Panc1 (cell line): ENCODE results near the gene UST. TPM values are rescaled to one million over a fixed set of nuclear protein-coding genes. Genes with fewer than 3 reads are reported as not detected.

Source experiments
- ATAC-seq: fragments of 200-7000 bp; cut with Tn5 transposase; 2 replicates; pipeline ENCODE4 v1.9.1; 2020; ENCODE audit warnings: mild to moderate bottlenecking, moderate library complexity
- BruUV-seq: library from RNA; stranded (reverse); fragments of 400-500 nt; replicated peaks from 2 replicates; lab custom pipeline; 2021; lab: Mats Ljungman, UMichigan
- CTCF ChIA-PET: fragments of 300-600 bp; sonication (Branson Sonifier 250); formaldehyde crosslinking; loops from one replicate; lab custom pipeline; 2022; ENCODE audit warnings: antibody characterized with exemption; lab: Charles Lee
- POLR2A ChIA-PET: fragments of 300-600 bp; sonication (Branson Sonifier 250); formaldehyde crosslinking; loops from one replicate; lab custom pipeline; 2022; ENCODE audit warnings: antibody characterized with exemption; lab: Charles Lee
- DNase-seq: peaks from one replicate; pipeline ENCODE4 v3.0.0-alpha.2; 2010; ENCODE audit warnings: low read depth, low spot score
- H3K27ac ChIP-seq: 2 replicates; pipeline ENCODE4 v1.5.1; 2011; ENCODE audit warnings: mild to moderate bottlenecking, low read length, inconsistent platforms
- H3K27me3 ChIP-seq: fragments of 200-500 bp; sonication (Bioruptor generic); 2 replicates; pipeline ENCODE4 v1.6.0; 2014; ENCODE audit warnings: low read length, inconsistent platforms; ENCODE audit not compliant: control insufficient read depth, insufficient read depth
- H3K36me3 ChIP-seq: fragments of 200-500 bp; sonication (Bioruptor generic); 2 replicates; pipeline ENCODE4 v1.5.1; 2014; ENCODE audit warnings: inconsistent platforms, mild to moderate bottlenecking, low read length, moderate library complexity; ENCODE audit not compliant: control insufficient read depth, insufficient read depth
- H3K4me1 ChIP-seq: 2 replicates; pipeline ENCODE4 v1.5.1; 2011; ENCODE audit warnings: inconsistent platforms, mild to moderate bottlenecking, low read length, moderate library complexity; ENCODE audit not compliant: control insufficient read depth, insufficient read depth
- H3K4me3 ChIP-seq, 2 experiments: 2 replicates each; pipeline ENCODE4 v1.5.1; 2011 to 2012; ENCODE audit warnings: low read depth in 2 of 2, low read length in 2 of 2, mild to moderate bottlenecking in 2 of 2, inconsistent platforms in 1 of 2, moderate library complexity in 1 of 2
- H3K9me3 ChIP-seq: fragments of 200-500 bp; sonication (Bioruptor generic); 2 replicates; pipeline ENCODE4 v1.5.1; 2014; ENCODE audit warnings: low read depth, mild to moderate bottlenecking, inconsistent platforms, low read length, moderate library complexity; ENCODE audit not compliant: control insufficient read depth, insufficient read depth
- POLR2AphosphoS5 ChIP-seq: IDR thresholded peaks from 2 replicates; pipeline ENCODE4 v1.6.1; 2012; ENCODE audit warnings: mild to moderate bottlenecking, low read depth, low read length, moderate library complexity
- SIN3A ChIP-seq: IDR thresholded peaks from 2 replicates; pipeline ENCODE4 v1.6.1; 2012; ENCODE audit warnings: low read depth, mild to moderate bottlenecking, low read length, moderate library complexity, borderline replicate concordance; ENCODE audit not compliant: insufficient read depth
- TCF7L2 ChIP-seq: IDR thresholded peaks from 2 replicates; pipeline ENCODE4 v1.6.1; 2011; ENCODE audit warnings: mild to moderate bottlenecking, low read depth, low read length, inconsistent platforms
- in situ Hi-C: cut with HindIII; loops from 2 replicates; pipeline ENCODE4 v1.10.0; 2016; ENCODE audit warnings: low sequenced_read_pairs, low pct_unique_long_range_greater_than_20kb
- intact Hi-C: fragments of 100-400 bp; cut with micrococcal nuclease; formaldehyde crosslinking; loops from one replicate; pipeline ENCODE4 v1.10.0; 2022; ENCODE audit not compliant: unreplicated experiment
- total RNA-seq: library from RNA; stranded (reverse); gene quantifications from one replicate; pipeline ENCODE4 v1.2.1, GENCODE V29; 2021; ENCODE audit not compliant: unreplicated experiment
- TF ChIP-seq, protein P1 (sequence below): fragments of 450-650 bp; IDR thresholded peaks from 2 replicates; pipeline ENCODE4 v1.5.1; 2017; ENCODE audit warnings: mild to moderate bottlenecking
- TF ChIP-seq, protein P2 (sequence below), 2 experiments: IDR thresholded peaks; 2 replicates each; pipeline ENCODE4 v1.6.1; 2011 to 2012; ENCODE audit warnings: low read depth in 2 of 2, control low read depth in 1 of 2, low read length in 1 of 2, mild to moderate bottlenecking in 1 of 2, moderate library complexity in 1 of 2; ENCODE audit not compliant: insufficient read depth in 1 of 2

UST gene
- total RNA-seq, 1 experiment from 2014 or later, result 0.15 TPM

DNA sequence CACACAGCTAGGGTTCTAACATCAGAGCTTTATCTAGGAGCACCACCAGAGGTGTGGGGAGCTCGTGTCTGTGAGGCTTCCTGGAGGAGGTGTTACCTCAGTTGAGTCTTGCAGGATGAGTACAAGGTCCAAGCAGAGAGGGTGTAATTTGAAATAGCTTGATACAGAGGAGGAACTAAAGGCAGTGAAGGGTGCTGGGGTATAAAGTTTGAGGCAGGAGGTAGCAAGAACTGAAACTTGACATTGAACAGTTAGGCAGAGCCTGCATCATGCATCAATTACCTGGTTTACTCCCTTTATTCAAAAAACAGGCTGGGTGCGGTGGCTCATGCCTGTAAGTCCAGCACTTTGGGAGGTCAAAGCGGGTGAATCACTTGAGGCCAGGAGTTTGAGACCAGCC lies 241.2 kb downstream of the UST start:
- Histone ChIP-seq H3K9me3 (no peaks in the 10 kb centered on the region), H3K4me1 (no peaks in the 10 kb centered on the region), H3K4me3 (no peak overlapping the region), H3K27ac (no peak overlapping the region), H3K36me3 (no peaks in the 10 kb centered on the region), H3K27me3 (peaks cover 2% of the 10 kb centered on the region; the same call in 1 of the 2 replicates)
- in situ Hi-C loops, result no loop called here
- BruUV-seq, result no TSS peak
- no peak for ATAC-seq
- DNase-seq, result no peak
- POLR2A ChIA-PET, result no interaction called here
- intact Hi-C loops, result no loop called here
- CTCF ChIA-PET, result no interaction called here
- TF ChIP-seq, protein P1, sequence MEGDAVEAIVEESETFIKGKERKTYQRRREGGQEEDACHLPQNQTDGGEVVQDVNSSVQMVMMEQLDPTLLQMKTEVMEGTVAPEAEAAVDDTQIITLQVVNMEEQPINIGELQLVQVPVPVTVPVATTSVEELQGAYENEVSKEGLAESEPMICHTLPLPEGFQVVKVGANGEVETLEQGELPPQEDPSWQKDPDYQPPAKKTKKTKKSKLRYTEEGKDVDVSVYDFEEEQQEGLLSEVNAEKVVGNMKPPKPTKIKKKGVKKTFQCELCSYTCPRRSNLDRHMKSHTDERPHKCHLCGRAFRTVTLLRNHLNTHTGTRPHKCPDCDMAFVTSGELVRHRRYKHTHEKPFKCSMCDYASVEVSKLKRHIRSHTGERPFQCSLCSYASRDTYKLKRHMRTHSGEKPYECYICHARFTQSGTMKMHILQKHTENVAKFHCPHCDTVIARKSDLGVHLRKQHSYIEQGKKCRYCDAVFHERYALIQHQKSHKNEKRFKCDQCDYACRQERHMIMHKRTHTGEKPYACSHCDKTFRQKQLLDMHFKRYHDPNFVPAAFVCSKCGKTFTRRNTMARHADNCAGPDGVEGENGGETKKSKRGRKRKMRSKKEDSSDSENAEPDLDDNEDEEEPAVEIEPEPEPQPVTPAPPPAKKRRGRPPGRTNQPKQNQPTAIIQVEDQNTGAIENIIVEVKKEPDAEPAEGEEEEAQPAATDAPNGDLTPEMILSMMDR, result no peak
- TF ChIP-seq, protein P2, sequence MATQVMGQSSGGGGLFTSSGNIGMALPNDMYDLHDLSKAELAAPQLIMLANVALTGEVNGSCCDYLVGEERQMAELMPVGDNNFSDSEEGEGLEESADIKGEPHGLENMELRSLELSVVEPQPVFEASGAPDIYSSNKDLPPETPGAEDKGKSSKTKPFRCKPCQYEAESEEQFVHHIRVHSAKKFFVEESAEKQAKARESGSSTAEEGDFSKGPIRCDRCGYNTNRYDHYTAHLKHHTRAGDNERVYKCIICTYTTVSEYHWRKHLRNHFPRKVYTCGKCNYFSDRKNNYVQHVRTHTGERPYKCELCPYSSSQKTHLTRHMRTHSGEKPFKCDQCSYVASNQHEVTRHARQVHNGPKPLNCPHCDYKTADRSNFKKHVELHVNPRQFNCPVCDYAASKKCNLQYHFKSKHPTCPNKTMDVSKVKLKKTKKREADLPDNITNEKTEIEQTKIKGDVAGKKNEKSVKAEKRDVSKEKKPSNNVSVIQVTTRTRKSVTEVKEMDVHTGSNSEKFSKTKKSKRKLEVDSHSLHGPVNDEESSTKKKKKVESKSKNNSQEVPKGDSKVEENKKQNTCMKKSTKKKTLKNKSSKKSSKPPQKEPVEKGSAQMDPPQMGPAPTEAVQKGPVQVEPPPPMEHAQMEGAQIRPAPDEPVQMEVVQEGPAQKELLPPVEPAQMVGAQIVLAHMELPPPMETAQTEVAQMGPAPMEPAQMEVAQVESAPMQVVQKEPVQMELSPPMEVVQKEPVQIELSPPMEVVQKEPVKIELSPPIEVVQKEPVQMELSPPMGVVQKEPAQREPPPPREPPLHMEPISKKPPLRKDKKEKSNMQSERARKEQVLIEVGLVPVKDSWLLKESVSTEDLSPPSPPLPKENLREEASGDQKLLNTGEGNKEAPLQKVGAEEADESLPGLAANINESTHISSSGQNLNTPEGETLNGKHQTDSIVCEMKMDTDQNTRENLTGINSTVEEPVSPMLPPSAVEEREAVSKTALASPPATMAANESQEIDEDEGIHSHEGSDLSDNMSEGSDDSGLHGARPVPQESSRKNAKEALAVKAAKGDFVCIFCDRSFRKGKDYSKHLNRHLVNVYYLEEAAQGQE (IDR thresholded peaks at IDR 0.05; ENCODE audit: insufficient read depth in 1 of 2, low read depth in 2 of 2, low read length in 1 of 2), result no peak
- TF ChIP-seq SIN3A, result no peak
- no peak for TF ChIP-seq POLR2AphosphoS5
- TF ChIP-seq TCF7L2, result no peak

DNA sequence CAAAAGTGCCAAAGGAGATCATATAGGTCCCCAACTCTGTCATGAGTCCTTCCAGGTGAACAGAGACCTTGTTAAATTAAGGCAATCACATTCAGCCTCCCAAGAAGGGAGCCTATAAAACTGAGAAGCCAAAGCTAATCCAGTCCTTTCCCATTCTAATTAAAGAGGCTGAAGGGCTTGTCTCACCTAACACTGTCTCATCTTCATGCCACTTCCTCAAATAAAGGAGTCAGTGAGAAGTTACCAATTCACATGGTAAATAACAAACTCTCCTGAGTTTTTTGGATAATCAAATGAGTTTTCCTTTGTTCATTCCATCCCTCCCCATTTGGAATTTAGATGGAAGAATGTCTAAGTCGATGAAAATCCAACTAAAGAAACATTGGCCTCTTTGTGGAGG lies 242.8 kb downstream of the UST start:
- Histone ChIP-seq H3K36me3 (no peaks in the 10 kb centered on the region), H3K4me3 (no peak overlapping the region), H3K9me3 (no peaks in the 10 kb centered on the region), H3K4me1 (no peaks in the 10 kb centered on the region), H3K27me3 (peaks cover 4% of the 10 kb centered on the region; the same call in 1 of the 2 replicates), H3K27ac (no peak overlapping the region)
- no peak for DNase-seq
- no peak for TF ChIP-seq SIN3A
- CTCF ChIA-PET, result no interaction called here
- POLR2A ChIA-PET, result no interaction called here
- in situ Hi-C loops (no loop called here), intact Hi-C loops (no loop called here)
- ATAC-seq, result no peak
- no TSS peak for BruUV-seq

DNA sequence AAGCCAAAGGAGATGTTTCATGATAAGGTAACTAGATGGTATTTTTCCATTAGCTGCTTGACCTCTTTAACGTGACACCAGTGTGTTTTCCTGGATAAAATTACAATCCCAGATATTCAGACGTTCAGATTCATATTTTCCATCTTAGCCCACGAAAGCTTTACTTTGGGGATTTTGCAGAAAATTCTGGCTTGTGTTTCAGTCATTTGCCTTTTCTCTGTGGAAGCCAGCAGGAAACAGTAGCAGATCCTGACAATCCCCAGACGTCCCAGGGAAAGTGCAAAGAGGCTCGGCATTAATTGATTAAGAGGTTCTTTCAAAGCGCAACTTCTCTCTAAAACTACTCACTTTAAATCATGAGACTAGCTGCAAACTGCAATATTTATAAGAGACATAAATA lies 243.6 kb downstream of the UST start:
- no peaks in the 10 kb centered on the region for H3K9me3 ChIP-seq
- no peaks in the 10 kb centered on the region for H3K36me3 ChIP-seq
- no peak for DNase-seq
- H3K27ac ChIP-seq, result no peak overlapping the region
- POLR2A ChIA-PET, result no interaction called here
- in situ Hi-C loops (no loop called here), intact Hi-C loops (no loop called here)
- CTCF ChIA-PET, result no interaction called here
- BruUV-seq, result no TSS peak
- no peaks in the 10 kb centered on the region for H3K4me1 ChIP-seq
- no peak overlapping the region for H3K4me3 ChIP-seq
- H3K27me3 ChIP-seq, result peaks cover 4% of the 10 kb centered on the region; the same call in 1 of the 2 replicates
- no peak for ATAC-seq
- no peak for TF ChIP-seq TCF7L2
